K562 (cell line): ENCODE measurements around the gene KMO. TPM values are rescaled to one million over a fixed set of nuclear protein-coding genes. Genes with fewer than 3 reads are reported as not detected.

Experiments used
- CREB1 ChIP-seq, 2 experiments: sonication (generic) in 1 of 2; formaldehyde crosslinking in 1 of 2; IDR thresholded peaks; 2 replicates each; pipeline versions ENCODE4 v1.6.1 to v1.8.0; 2012 to 2022; ENCODE audit warnings: inconsistent platforms in 1 of 2, mild to moderate bottlenecking in 1 of 2, missing genetic modification reagents in 1 of 2, moderate library complexity in 1 of 2
- CREM ChIP-seq: IDR thresholded peaks from 2 replicates; pipeline ENCODE4 v1.6.1; 2014; ENCODE audit warnings: antibody characterized with exemption, low read depth
- DPF2 ChIP-seq: fragments of 450-650 bp; IDR thresholded peaks from 2 replicates; pipeline ENCODE4 v1.6.1; 2016
- ETV1 ChIP-seq: fragments of 450-650 bp; conservative IDR thresholded peaks from 2 replicates; pipeline ENCODE4 v1.6.1; 2016; ENCODE audit warnings: missing genetic modification characterization, control low read depth, low read depth, missing compliant biosample characterization
- FIP1L1 ChIP-seq: fragments of 200-400 bp; formaldehyde crosslinking; IDR thresholded peaks from 2 replicates; pipeline ENCODE4 v1.6.1; 2018; ENCODE audit warnings: mild to moderate bottlenecking, low read depth, low read length; ENCODE audit not compliant: poor library complexity, severe bottlenecking
- FOS ChIP-seq: IDR thresholded peaks from 3 replicates; pipeline ENCODE4 v1.6.1; 2011; ENCODE audit not compliant: insufficient read length; ENCODE audit errors: extremely low read depth
- NFXL1 ChIP-seq: fragments of 450-650 bp; formaldehyde crosslinking; IDR thresholded peaks from 2 replicates; pipeline ENCODE4 v1.4.0; 2021; ENCODE audit warnings: mild to moderate bottlenecking
- PHF8 ChIP-seq: fragments of 200-600 bp; sonication (generic); IDR thresholded peaks from 2 replicates; pipeline ENCODE4 v1.6.1; 2012; ENCODE audit warnings: mixed run types, mild to moderate bottlenecking, inconsistent platforms, low read length, moderate library complexity, borderline replicate concordance
- POLR2H ChIP-seq: IDR thresholded peaks from 2 replicates; pipeline ENCODE4 v1.6.1; 2016; ENCODE audit warnings: missing genetic modification characterization, low read depth, mild to moderate bottlenecking, control low read depth, missing compliant biosample characterization, moderate library complexity
- PTRF ChIP-seq: fragments of 450-650 bp; IDR thresholded peaks from 2 replicates; pipeline ENCODE4 v1.6.1; 2016; ENCODE audit warnings: mild to moderate bottlenecking, missing genetic modification characterization, missing compliant biosample characterization
- PTTG1 ChIP-seq: fragments of 450-650 bp; IDR thresholded peaks from 2 replicates; pipeline ENCODE4 v1.6.1; 2016; ENCODE audit warnings: low read depth, mild to moderate bottlenecking, missing genetic modification characterization, missing compliant biosample characterization
- RB1 ChIP-seq: fragments of 450-650 bp; IDR thresholded peaks from 2 replicates; pipeline ENCODE4 v1.6.1; 2017; ENCODE audit warnings: low read depth, mild to moderate bottlenecking
- RFX7 ChIP-seq: fragments of 250-450 bp; sonication (Bioruptor Pico); IDR thresholded peaks from 2 replicates; pipeline ENCODE4 v1.5.1; 2021; ENCODE audit warnings: mild to moderate bottlenecking
- SMAD4 ChIP-seq: fragments of 250-450 bp; sonication (Bioruptor Pico); conservative IDR thresholded peaks from 2 replicates; pipeline ENCODE4 v1.8.0; 2021; ENCODE audit warnings: inconsistent platforms, mild to moderate bottlenecking, moderate library complexity
- SMARCA5 ChIP-seq: fragments of 450-650 bp; IDR thresholded peaks from 2 replicates; pipeline ENCODE4 v1.6.1; 2016
- SREBF1 ChIP-seq: fragments of 150-350 bp; IDR thresholded peaks from 2 replicates; pipeline ENCODE4 v1.6.1; 2014; ENCODE audit warnings: antibody characterized with exemption, low read depth, low read length, borderline replicate concordance
- ZNF133 ChIP-seq: fragments of 250-450 bp; sonication (Bioruptor Pico); IDR thresholded peaks from 2 replicates; pipeline ENCODE4 v1.4.0; 2020; ENCODE audit warnings: mild to moderate bottlenecking
- ZNF23 ChIP-seq: fragments of 250-450 bp; sonication (Bioruptor Pico); IDR thresholded peaks from 2 replicates; pipeline ENCODE4 v1.4.0; 2020; ENCODE audit warnings: mild to moderate bottlenecking
- ZNF253 ChIP-seq: fragments of 250-450 bp; sonication (Bioruptor Pico); conservative IDR thresholded peaks from 2 replicates; pipeline ENCODE4 v1.6.1; 2021; ENCODE audit warnings: mild to moderate bottlenecking
- ZNF3 ChIP-seq: fragments of 250-450 bp; sonication (Bioruptor Pico); IDR thresholded peaks from 2 replicates; pipeline ENCODE4 v1.5.0; 2021; ENCODE audit warnings: mild to moderate bottlenecking, moderate library complexity
- polyA plus RNA-seq, 8 experiments: library from polyadenylated mRNA; depleted of rRNA in 4 of 8; stranded (reverse) in 5 of 8; unstranded in 3 of 8; fragments of >200 nt; fragmentation: Nextera tagmentation in 2 of 8; fragmentation: Illumina TruSeq in 1 of 8; extraction: Ambion mirVana in 2 of 8; extraction: Trizol in 1 of 8; gene quantifications; 2 replicates each; pipeline versions ENCODE4 v1.2.1 to v1.2.3, GENCODE V29; 2011 to 2014; ENCODE audit warnings: inconsistent platforms in 1 of 8, missing spikeins in 1 of 8
- total RNA-seq, 7 experiments: library from RNA; depleted of rRNA in 6 of 7; stranded (reverse); fragments of >200 nt in 6 of 7; fragmentation: Illumina TruSeq in 2 of 7; extraction: Trizol in 2 of 7; gene quantifications; 2 replicates each; pipeline versions ENCODE4 v1.2.1 to v1.2.3, GENCODE V29; 2011 to 2021; ENCODE audit warnings: low replicate concordance in 1 of 7
- TF ChIP-seq, protein P1 (sequence below): fragments of 200-800 bp; sonication (Bioruptor generic); IDR thresholded peaks from 2 replicates; pipeline ENCODE4 v1.6.1; 2017; ENCODE audit warnings: missing genetic modification characterization, missing compliant biosample characterization
- TF ChIP-seq, protein P2 (sequence below): fragments of 250-450 bp; sonication (Bioruptor Pico); IDR thresholded peaks from 2 replicates; pipeline ENCODE4 v1.9.0; 2021; ENCODE audit warnings: mild to moderate bottlenecking, inconsistent platforms
- TF ChIP-seq, protein P3 (sequence below): sonication (generic); formaldehyde crosslinking; IDR thresholded peaks from 2 replicates; pipeline ENCODE4 v1.8.0; 2022; ENCODE audit warnings: mild to moderate bottlenecking, missing genetic modification reagents
- TF ChIP-seq, protein P4 (sequence below): fragments of 450-650 bp; formaldehyde crosslinking; IDR thresholded peaks from 2 replicates; pipeline ENCODE4 v1.4.0; 2022; ENCODE audit warnings: missing genetic modification characterization

KMO gene
- total and polyA plus RNA-seq, 9 of the 15 experiments (the other 6 are each of a cell fraction or from before 2014, with no cell fraction given), result 0.01 to 0.11 (median 0.01) TPM; not detected in 6

DNA sequence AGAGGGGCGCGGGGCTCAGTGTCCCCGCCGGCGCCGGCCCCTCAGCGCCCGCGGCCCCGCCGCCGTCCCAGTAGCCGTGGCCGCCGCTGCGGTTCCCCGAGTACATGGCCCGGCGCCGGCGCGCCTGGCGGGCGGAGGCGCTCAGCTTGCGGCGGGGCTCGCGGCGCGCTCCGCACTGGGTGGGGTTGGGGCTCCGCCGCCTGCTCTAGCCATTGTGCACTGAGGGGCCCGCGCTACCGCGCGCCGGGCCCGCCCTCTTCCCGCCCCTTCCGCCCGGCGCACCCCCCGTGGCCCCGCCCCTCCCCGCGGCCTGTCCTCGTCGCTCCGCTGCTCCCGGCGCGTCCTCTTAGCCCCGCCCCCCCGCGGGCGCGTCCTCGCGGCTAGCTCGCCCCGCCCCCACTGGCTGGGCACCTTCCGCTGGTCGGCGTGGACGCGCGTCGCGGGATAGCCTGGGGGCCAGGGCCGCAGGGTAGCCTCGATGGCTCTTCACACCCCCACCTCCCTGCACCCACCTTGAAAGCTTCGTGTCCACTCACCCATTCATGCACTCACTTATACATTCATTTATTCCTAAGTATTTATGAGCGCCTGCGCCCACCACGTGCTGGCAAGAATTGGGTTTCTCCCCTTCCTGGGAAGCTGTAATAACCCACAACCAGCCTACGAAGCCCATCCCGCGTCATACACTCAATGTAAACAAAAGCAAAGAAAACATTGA lies 108.1 kb downstream of the KMO start, which contains the start of the genes CHML and OPN3 (continued):
- TF ChIP-seq, protein P1, sequence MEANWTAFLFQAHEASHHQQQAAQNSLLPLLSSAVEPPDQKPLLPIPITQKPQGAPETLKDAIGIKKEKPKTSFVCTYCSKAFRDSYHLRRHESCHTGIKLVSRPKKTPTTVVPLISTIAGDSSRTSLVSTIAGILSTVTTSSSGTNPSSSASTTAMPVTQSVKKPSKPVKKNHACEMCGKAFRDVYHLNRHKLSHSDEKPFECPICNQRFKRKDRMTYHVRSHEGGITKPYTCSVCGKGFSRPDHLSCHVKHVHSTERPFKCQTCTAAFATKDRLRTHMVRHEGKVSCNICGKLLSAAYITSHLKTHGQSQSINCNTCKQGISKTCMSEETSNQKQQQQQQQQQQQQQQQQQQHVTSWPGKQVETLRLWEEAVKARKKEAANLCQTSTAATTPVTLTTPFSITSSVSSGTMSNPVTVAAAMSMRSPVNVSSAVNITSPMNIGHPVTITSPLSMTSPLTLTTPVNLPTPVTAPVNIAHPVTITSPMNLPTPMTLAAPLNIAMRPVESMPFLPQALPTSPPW (CRISPR knock-in tag), result peak; percentile 94
- peak; percentile 89; the same call in 1 of the 2 replicates for TF ChIP-seq PHF8
- TF ChIP-seq CREB1 (IDR thresholded peaks at IDR 0.05), result peak; percentile 79; the same call in 1 of the 2 replicates
- peak; percentile 56; the same call in 1 of the 2 replicates for TF ChIP-seq CREB1 (CRISPR knock-in tag; IDR thresholded peaks at IDR 0.05)
- TF ChIP-seq SMARCA5, result no peak
- no peak for TF ChIP-seq NFXL1 (CRISPR knock-in tag)
- no peak for TF ChIP-seq SREBF1
- TF ChIP-seq, protein P2, sequence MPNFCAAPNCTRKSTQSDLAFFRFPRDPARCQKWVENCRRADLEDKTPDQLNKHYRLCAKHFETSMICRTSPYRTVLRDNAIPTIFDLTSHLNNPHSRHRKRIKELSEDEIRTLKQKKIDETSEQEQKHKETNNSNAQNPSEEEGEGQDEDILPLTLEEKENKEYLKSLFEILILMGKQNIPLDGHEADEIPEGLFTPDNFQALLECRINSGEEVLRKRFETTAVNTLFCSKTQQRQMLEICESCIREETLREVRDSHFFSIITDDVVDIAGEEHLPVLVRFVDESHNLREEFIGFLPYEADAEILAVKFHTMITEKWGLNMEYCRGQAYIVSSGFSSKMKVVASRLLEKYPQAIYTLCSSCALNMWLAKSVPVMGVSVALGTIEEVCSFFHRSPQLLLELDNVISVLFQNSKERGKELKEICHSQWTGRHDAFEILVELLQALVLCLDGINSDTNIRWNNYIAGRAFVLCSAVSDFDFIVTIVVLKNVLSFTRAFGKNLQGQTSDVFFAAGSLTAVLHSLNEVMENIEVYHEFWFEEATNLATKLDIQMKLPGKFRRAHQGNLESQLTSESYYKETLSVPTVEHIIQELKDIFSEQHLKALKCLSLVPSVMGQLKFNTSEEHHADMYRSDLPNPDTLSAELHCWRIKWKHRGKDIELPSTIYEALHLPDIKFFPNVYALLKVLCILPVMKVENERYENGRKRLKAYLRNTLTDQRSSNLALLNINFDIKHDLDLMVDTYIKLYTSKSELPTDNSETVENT (CRISPR knock-in tag), result peak; percentile 87
- peak; percentile 79 for TF ChIP-seq RB1
- no peak for TF ChIP-seq ZNF133 (CRISPR knock-in tag)
- no peak for TF ChIP-seq RFX7
- TF ChIP-seq, protein P3, sequence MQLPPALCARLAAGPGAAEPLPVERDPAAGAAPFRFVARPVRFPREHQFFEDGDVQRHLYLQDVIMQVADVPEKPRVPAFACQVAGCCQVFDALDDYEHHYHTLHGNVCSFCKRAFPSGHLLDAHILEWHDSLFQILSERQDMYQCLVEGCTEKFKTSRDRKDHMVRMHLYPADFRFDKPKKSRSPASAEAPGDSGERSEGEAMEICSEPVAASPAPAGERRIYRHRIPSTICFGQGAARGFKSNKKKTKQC (CRISPR knock-in tag), result peak; percentile 63; the same call in 1 of the 2 replicates
- TF ChIP-seq, protein P4, sequence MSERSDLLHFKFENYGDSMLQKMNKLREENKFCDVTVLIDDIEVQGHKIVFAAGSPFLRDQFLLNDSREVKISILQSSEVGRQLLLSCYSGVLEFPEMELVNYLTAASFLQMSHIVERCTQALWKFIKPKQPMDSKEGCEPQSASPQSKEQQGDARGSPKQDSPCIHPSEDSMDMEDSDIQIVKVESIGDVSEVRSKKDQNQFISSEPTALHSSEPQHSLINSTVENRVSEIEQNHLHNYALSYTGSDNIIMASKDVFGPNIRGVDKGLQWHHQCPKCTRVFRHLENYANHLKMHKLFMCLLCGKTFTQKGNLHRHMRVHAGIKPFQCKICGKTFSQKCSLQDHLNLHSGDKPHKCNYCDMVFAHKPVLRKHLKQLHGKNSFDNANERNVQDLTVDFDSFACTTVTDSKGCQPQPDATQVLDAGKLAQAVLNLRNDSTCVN (CRISPR knock-in tag), result no peak
- TF ChIP-seq CREM, result peak; percentile 71; the same call in 1 of the 2 replicates
- TF ChIP-seq PTTG1 (tag), result no peak
- peak; percentile 23 for TF ChIP-seq FIP1L1
- TF ChIP-seq DPF2, result no peak; the same call in 1 of the 2 replicates
- peak; percentile 70 for TF ChIP-seq ETV1
- peak; percentile 89 for TF ChIP-seq SMAD4 (CRISPR knock-in tag)
- no peak for TF ChIP-seq ZNF253 (CRISPR knock-in tag)
- peak; percentile 84 for TF ChIP-seq POLR2H
- TF ChIP-seq FOS, result no peak
- no peak for TF ChIP-seq ZNF3 (CRISPR knock-in tag)
- TF ChIP-seq PTRF (tag), result no peak
- no peak for TF ChIP-seq ZNF23 (CRISPR knock-in tag)
